Activated naive CD8-positive, alpha-beta T cell (primary cell): ENCODE data around the gene EDEM3.
"Not testable (repeated sequence)": the region's sequence is repeated elsewhere in the genome, so short reads cannot be mapped to it uniquely, and the experiment has no call there.

Experiments
- H3K27ac Mint-ChIP-seq: one replicate; pipeline ENCODE4 v1.8.0; 2021; ENCODE audit warnings: mixed read lengths
- H3K27me3 Mint-ChIP-seq: one replicate; pipeline ENCODE4 v1.8.0; 2021; ENCODE audit warnings: mixed read lengths
- H3K36me3 Mint-ChIP-seq: one replicate; pipeline ENCODE4 v1.8.0; 2021; ENCODE audit warnings: mixed read lengths
- H3K4me1 Mint-ChIP-seq: one replicate; pipeline ENCODE4 v1.8.0; 2021; ENCODE audit warnings: low read depth, mixed read lengths
- H3K4me3 Mint-ChIP-seq: one replicate; pipeline ENCODE4 v1.8.0; 2021; ENCODE audit warnings: mild to moderate bottlenecking, mixed read lengths
- H3K9me3 Mint-ChIP-seq: one replicate; pipeline ENCODE4 v1.8.0; 2021; ENCODE audit warnings: low read depth, mixed read lengths

Gene EDEM3

DNA sequence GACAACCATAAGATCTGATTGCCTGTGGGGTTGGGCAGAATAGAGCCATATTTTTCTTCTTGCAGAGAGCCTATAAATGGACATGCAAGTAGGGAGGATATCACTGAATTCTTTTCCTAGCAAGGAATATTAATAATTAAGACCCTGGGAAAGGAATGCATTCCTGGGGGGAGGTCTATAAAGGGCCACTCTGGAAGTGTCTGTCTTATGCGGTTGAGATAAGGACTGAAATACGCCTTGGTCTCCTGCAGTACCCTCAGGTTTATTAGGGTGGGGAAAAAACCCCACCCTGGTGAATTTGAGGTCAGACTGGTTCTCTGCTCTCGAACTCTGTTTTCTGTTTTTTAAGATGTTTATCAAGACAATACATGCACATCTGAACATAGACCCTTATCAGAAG, 29.1 kb upstream of the EDEM3 start:
- Mint-ChIP-seq H3K9me3 (peaks cover 28% of the 10 kb centered on the region), H3K36me3 (peaks cover 15% of the 10 kb centered on the region)
- not testable (repeated sequence) for H3K27me3 Mint-ChIP-seq, H3K4me1 Mint-ChIP-seq, H3K4me3 Mint-ChIP-seq, H3K27ac Mint-ChIP-seq

DNA sequence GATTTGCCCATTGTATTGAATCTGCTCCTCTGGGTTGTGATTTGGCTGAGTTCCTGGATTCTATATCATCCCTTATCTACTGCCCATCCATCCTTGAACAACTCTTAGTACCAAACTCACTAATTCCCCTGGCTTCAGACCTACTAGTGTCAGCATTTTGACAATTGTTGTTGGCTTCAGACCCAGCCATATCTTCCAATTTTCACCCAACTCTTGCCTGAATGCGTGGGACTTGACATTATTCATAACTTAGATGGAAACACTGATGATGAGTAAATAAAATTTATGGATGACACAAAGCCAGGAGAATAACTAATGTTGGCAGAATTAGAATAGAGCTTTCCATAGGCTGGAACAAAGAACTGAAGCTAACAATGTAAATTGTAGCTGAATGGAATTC, 27.3 kb upstream of the EDEM3 start:
- Mint-ChIP-seq H3K4me1 (peaks cover 4% of the 10 kb centered on the region), H3K27ac (no peak overlapping the region), H3K9me3 (peaks cover 28% of the 10 kb centered on the region), H3K27me3 (no peaks in the 10 kb centered on the region), H3K4me3 (no peak overlapping the region), H3K36me3 (peaks cover 15% of the 10 kb centered on the region)

DNA sequence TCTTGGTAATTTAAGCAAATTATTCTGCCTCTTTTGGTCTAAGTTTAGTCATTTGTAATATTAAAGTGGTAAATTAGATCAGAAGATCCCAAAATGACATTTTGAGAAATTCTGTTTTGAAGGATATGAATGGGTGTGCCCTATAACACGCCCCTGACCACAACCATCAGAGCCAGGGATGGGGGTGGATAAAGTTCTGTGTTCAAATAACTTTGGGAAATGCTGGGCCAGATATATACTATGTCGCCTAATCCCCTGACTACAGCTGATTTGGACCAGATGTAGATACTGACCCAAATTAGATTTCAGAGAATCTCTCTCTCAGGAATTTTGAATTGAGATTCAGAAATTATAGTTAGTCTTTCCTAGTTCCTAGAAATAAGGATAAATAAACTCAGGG, 21.2 kb upstream of the EDEM3 start:
- Mint-ChIP-seq H3K27ac (no peak overlapping the region), H3K36me3 (no peaks in the 10 kb centered on the region)

GRCh38 chr1:184775329-184775728, 20.7 kb upstream of the EDEM3 start:
- H3K36me3 Mint-ChIP-seq: no peaks in the 10 kb centered on the region

More for the DNA sequence above, 21.2 kb upstream of the EDEM3 start:
- Mint-ChIP-seq H3K4me3 (no peak overlapping the region), H3K27me3 (peaks cover 1% of the 10 kb centered on the region), H3K9me3 (no peaks in the 10 kb centered on the region), H3K4me1 (peaks cover 7% of the 10 kb centered on the region)

DNA sequence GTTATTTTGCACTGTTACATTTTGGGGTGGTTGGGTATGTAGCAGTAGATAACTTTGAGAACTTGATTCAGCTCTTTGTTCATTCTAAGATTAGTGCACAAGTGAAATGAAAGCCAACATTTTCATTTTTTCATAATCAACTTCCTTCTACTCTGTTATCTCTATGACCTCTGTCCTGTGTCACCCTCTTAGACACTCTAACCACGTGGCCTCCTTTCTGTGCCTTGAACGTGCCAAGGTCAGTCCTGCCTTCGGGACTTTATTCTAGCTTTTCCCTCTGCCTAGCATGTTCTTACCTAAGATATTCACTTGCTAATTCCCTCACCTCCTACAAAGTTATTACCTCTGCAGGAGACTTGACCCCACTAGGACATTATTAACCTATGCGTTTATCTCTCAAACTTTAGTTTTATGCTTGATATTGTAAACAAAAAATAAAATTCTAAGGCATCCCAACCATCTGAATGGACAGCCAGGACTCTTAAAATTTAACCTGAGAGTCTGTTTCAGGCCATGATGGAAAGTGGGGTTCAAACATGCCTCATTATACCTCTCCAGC, 19.2 kb upstream of the EDEM3 start:
- no peaks in the 10 kb centered on the region for H3K9me3 Mint-ChIP-seq
- H3K27me3 Mint-ChIP-seq: peaks cover 5% of the 10 kb centered on the region
- no peak overlapping the region for H3K4me3 Mint-ChIP-seq
- no peak overlapping the region for H3K27ac Mint-ChIP-seq
- peaks cover 7% of the 10 kb centered on the region for H3K4me1 Mint-ChIP-seq
- no peaks in the 10 kb centered on the region for H3K36me3 Mint-ChIP-seq

More at GRCh38 chr1:184775329-184775728, 20.7 kb upstream of the EDEM3 start:
- no peaks in the 10 kb centered on the region for H3K9me3 Mint-ChIP-seq
- peaks cover 7% of the 10 kb centered on the region for H3K4me1 Mint-ChIP-seq
- H3K4me3 Mint-ChIP-seq: no peak overlapping the region
- H3K27me3 Mint-ChIP-seq: peaks cover 1% of the 10 kb centered on the region
- no peak overlapping the region for H3K27ac Mint-ChIP-seq

GRCh38 chr1:184771190-184771691, 16.6 kb upstream of the EDEM3 start:
- no peak overlapping the region for H3K27ac Mint-ChIP-seq
- peaks cover 5% of the 10 kb centered on the region for H3K27me3 Mint-ChIP-seq
- H3K4me1 Mint-ChIP-seq: peaks cover 1% of the 10 kb centered on the region
- H3K4me3 Mint-ChIP-seq: no peak overlapping the region
- no peaks in the 10 kb centered on the region for H3K9me3 Mint-ChIP-seq
- H3K36me3 Mint-ChIP-seq: no peaks in the 10 kb centered on the region

DNA sequence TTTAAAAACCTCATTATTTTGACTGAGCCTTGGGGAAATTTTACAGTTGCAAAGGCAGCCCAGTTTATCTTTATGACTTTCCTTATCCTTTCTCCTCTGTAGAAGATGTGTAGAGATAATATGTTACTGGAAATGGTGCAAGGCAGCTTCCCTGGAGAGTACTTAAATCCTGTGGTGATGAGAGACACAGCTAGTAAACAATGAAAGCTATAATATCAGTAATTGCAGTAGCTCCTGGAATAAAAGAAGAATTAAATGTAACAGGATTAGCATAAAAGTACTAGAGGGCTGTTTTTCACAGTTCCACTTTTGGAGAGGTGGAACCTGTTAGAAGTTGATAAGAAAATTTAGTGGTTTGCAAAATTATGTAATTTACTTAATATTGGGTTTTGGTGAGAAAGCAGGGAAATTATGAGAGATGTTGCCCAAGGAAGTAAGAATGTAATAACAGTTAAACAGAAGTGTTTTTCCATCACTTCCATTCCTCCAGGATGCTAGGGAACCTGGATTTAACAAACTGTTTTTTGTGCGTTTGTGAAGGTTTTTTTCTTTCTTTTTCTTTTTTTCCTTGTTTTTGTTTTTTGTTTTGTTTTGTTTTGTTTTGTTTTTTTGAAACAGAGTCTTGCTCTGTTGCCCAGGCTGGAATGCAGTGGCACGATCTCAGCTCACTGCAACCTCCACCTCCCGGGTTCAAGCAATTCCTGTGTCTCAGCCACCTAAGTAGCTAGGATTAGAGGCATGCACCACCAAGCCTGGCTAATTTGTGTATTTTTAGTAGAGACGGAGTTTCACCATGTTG, 15.7 kb upstream of the EDEM3 start:
- Mint-ChIP-seq H3K4me1 (no peaks in the 10 kb centered on the region), H3K27me3 (peaks cover 5% of the 10 kb centered on the region), H3K36me3 (no peaks in the 10 kb centered on the region), H3K9me3 (no peaks in the 10 kb centered on the region), H3K27ac (no peak overlapping the region), H3K4me3 (no peak overlapping the region)

DNA sequence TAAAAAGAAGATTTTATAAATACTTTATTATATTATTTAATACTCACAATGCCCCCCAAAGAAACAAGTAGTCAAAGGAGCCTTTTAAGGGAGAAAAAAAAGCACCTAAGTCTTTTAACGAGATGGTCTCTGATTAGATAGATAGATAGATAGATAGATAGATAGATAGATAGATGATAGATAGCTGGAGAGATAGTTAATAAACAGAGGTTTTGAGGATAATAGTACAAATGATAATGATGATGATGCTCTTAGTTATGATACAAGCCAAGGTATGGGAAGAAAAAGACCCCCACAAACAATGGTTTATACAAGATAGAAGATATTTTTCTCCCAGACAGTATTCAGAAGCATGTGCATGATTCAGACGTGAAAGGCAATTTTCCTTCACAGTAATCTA, 14.6 kb upstream of the EDEM3 start:
- Mint-ChIP-seq H3K4me1 (no peaks in the 10 kb centered on the region), H3K27ac (no peak overlapping the region), H3K9me3 (no peaks in the 10 kb centered on the region), H3K27me3 (peaks cover 5% of the 10 kb centered on the region), H3K36me3 (no peaks in the 10 kb centered on the region), H3K4me3 (no peak overlapping the region)

DNA sequence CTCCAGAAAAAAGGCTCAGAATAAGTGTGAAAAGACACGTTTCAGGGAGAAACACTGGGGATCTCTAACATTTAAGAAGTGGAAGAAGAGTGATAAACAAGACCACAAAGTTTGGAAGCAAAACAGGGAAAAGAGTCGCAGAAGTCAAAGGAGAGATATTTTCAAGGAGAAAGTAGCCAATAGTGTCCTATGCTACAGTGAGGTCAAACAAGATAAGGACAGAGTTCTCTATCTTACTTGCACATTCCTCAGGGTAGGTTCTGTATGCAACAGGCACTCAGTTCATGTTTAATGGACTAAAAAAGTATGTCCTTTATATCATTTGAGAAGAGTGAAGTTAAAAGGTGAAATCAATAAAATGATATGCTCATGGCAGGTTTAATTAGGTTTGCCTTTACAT, 13.8 kb upstream of the EDEM3 start:
- peaks cover under 1% of the 10 kb centered on the region for H3K36me3 Mint-ChIP-seq
- no peaks in the 10 kb centered on the region for H3K4me1 Mint-ChIP-seq
- H3K9me3 Mint-ChIP-seq: no peaks in the 10 kb centered on the region
- H3K27me3 Mint-ChIP-seq: peaks cover 5% of the 10 kb centered on the region
- no peak overlapping the region for H3K27ac Mint-ChIP-seq
- H3K4me3 Mint-ChIP-seq: no peak overlapping the region

GRCh38 chr1:184767591-184767990, 12.9 kb upstream of the EDEM3 start:
- Mint-ChIP-seq H3K4me3 (no peak overlapping the region), H3K9me3 (no peaks in the 10 kb centered on the region), H3K27me3 (peaks cover 7% of the 10 kb centered on the region), H3K36me3 (peaks cover 2% of the 10 kb centered on the region), H3K4me1 (no peaks in the 10 kb centered on the region), H3K27ac (no peak overlapping the region)

DNA sequence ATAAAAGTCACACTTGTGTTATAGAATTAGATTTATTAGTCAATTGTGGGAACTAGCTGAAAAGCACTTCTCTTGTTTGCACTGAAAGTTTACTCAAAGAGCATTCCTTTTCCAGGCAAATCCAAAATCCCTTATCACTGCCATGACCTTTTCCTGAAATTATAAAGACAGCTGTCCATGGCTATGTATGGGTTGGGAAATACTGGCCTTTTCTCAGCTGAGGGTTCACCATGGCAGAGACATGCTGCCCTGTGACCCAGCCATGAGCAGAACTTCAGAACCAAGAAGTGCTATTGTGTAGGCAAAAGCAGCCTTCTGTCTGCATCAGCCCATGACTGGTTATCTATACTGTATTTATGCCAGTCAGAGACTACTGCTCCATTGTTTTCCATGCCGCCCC, 9.8 kb upstream of the EDEM3 start:
- Mint-ChIP-seq H3K27ac (no peak overlapping the region), H3K4me3 (no peak overlapping the region), H3K27me3 (peaks cover 8% of the 10 kb centered on the region), H3K36me3 (peaks cover 2% of the 10 kb centered on the region), H3K9me3 (no peaks in the 10 kb centered on the region), H3K4me1 (no peaks in the 10 kb centered on the region)

DNA sequence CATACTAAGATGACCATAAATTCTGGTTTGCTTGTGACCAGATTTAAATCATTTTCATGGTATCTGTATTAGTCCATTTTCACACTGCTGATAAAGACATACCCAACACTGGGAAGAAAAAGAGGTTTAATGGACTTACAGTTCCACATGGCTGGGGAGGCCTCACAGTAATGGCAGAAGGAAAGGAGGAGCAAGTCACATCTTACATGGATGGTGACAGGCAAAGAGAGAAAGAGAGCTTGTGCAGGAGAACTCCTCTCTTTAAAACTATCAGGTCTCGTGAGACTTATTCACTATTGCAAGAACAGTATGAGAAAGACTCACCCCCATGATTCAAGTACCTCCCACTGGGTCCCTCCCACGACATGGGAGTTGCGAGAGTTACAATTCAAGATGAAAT, 8.9 kb upstream of the EDEM3 start:
- H3K27ac Mint-ChIP-seq, H3K4me3 Mint-ChIP-seq, H3K4me1 Mint-ChIP-seq, H3K36me3 Mint-ChIP-seq, H3K27me3 Mint-ChIP-seq, H3K9me3 Mint-ChIP-seq: not testable (repeated sequence)

- H3K27me3 Mint-ChIP-seq: peaks cover 6% of the 10 kb centered on the region
- H3K4me3 Mint-ChIP-seq: no peak overlapping the region
- H3K4me1 Mint-ChIP-seq: no peaks in the 10 kb centered on the region
- no peaks in the 10 kb centered on the region for H3K9me3 Mint-ChIP-seq
- H3K27ac Mint-ChIP-seq: no peak overlapping the region
- peaks cover 2% of the 10 kb centered on the region for H3K36me3 Mint-ChIP-seq
These were observed 7.4 kb upstream of the EDEM3 start for GRCh38 chr1:184761969-184762485.

GRCh38 chr1:184759651-184760050, 5.0 kb upstream of the EDEM3 start:
- Mint-ChIP-seq H3K27me3 (peaks cover 8% of the 10 kb centered on the region), H3K27ac (no peak overlapping the region), H3K4me3 (no peak overlapping the region), H3K9me3 (no peaks in the 10 kb centered on the region), H3K36me3 (peaks cover 2% of the 10 kb centered on the region), H3K4me1 (peaks cover 14% of the 10 kb centered on the region)

- Mint-ChIP-seq H3K4me1 (peaks cover 14% of the 10 kb centered on the region), H3K4me3 (no peak overlapping the region), H3K36me3 (peaks cover 2% of the 10 kb centered on the region), H3K27me3 (peaks cover 8% of the 10 kb centered on the region), H3K9me3 (no peaks in the 10 kb centered on the region), H3K27ac (no peak overlapping the region)
These were observed 4.5 kb upstream of the EDEM3 start for GRCh38 chr1:184759112-184759511.
